GM18499 (cell line): ENCODE results near the gene BCLAF1.

ENCODE experiments used
- ATAC-seq: cut with Tn5 transposase; IDR thresholded peaks from one replicate; pipeline ENCODE4 v1.9.1; 2021; ENCODE audit warnings: moderate number of reproducible peaks; ENCODE audit not compliant: insufficient read depth, unreplicated experiment

BCLAF1 gene, protein sequence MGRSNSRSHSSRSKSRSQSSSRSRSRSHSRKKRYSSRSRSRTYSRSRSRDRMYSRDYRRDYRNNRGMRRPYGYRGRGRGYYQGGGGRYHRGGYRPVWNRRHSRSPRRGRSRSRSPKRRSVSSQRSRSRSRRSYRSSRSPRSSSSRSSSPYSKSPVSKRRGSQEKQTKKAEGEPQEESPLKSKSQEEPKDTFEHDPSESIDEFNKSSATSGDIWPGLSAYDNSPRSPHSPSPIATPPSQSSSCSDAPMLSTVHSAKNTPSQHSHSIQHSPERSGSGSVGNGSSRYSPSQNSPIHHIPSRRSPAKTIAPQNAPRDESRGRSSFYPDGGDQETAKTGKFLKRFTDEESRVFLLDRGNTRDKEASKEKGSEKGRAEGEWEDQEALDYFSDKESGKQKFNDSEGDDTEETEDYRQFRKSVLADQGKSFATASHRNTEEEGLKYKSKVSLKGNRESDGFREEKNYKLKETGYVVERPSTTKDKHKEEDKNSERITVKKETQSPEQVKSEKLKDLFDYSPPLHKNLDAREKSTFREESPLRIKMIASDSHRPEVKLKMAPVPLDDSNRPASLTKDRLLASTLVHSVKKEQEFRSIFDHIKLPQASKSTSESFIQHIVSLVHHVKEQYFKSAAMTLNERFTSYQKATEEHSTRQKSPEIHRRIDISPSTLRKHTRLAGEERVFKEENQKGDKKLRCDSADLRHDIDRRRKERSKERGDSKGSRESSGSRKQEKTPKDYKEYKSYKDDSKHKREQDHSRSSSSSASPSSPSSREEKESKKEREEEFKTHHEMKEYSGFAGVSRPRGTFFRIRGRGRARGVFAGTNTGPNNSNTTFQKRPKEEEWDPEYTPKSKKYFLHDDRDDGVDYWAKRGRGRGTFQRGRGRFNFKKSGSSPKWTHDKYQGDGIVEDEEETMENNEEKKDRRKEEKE

DNA sequence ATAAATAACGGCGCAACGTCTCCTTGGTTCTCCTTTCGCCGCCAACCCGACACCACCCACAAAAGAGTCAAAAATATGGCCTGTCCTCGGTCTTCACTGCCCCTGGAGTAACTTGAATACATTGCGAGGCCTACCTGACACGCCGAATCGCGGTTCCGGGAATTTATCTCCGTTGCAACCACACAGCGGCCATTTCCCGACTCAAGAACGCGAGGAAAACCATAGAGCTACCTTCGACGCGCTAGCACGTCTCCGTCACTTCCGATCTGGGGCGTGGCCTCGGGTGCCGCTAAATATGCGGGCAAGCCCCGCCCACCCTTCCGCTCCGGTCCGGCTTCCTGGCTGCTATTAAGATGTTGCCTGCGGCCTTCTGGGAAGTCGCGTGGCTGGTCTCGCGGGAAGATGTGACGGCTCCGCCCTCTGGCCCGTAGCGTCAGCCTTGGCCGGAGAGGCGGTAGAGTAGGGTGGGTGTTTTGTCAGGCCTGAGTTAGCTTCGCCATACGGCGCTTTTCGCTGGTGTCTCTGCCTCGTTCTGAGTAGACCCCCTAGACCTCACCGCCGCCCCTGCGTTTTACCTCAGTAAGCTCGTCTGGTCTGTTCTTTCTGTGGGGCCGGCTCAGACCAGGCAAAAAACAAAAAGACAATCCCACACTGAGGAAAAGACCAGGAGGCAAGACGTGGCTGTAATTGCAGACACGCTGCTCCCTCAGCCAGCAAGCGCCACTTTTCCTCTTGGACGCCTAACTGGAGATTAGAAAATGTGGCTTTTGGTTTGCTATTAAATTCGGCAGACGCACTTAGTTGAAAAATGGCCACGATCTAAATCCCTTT lies at the start of gene BCLAF1:
Gene BCLAF1, minus strand, starts transcription at position 268 of the 831 bp plus-strand sequence. CDS start 9,980 bp downstream, outside the sequence.
- ATAC-seq: peak; percentile 82

- no peak for ATAC-seq
Observed at GRCh38 chr6:136338486-136338885, 48.8 kb upstream of the BCLAF1 start.

GRCh38 chr6:136337606-136338005 lies 48.0 kb upstream of the BCLAF1 start:
- no peak for ATAC-seq

- ATAC-seq: no peak
Observed at GRCh38 chr6:136337121-136337520, 47.5 kb upstream of the BCLAF1 start.

DNA sequence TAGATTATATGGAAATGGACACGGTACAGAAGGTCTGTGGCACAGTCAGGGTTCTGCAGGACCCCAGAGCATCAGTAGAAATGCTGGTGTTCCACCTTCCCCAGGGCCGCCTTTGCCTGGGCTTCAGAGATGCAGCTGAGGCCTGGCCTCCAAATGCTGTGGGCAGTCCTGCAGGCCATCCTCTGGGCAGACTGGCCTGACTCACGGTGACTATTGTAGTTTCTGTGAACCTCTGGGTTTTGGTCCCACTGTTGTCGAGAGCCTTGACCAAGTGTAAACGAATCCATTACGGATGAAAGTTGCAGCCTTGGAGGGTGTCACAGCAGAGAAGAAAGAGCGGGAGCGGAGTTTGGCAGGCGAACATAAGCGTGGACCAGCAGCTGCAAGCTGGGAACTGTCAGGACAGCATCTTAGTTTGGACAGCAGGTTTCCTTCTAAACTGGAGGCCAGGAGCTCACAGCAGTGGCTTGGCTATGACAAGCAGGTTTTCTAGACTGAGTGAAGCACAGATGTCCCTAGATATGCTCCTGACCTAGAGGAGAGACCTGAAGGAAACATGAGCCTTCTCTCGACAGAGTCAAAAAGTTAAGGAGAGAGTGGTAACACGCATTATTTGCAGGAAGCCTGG lies 46.2 kb upstream of the BCLAF1 start:
- no peak for ATAC-seq

- ATAC-seq: no peak
Observed at GRCh38 chr6:136334853-136335252, 45.2 kb upstream of the BCLAF1 start.

DNA sequence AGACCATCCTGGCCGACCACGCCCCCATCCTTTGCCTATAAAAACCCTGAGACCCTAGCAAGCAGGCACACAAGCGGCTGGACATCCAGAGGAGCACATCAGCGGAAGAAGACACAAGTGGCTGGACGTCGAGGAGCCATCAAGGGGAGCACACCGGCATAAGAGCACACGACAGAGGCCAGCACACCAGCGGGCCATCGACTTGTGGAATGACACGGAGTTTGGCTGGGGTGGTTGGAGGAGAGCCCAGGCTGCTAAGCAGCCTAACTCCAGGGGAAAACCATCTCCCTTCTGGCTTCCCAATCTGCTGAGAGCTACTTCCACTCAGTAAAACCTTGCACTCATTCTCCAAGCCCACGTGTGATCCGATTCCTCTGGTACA lies 44.8 kb upstream of the BCLAF1 start:
- ATAC-seq: no peak

- ATAC-seq: no peak
Observed at GRCh38 chr6:136333824-136334464, 44.3 kb upstream of the BCLAF1 start.

DNA sequence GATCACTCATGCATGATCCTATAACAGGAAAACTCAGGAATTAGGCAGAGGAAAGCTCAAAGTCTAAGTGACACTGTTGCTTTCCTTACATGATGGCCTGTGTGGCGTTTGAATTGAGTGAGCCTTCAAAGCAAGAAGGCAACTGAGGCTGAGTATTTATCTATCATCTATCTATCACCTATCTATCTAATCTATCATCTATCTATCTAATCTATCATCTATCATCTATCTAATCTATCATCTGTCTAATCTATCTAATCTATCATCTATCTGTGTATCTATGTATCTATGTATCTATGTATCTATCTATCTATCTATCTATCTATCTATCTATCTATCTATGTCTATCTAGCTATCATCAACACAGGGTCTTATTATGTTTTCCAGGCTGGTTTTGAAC lies 41.8 kb upstream of the BCLAF1 start:
- no peak for ATAC-seq

- no peak for ATAC-seq
Observed at GRCh38 chr6:136330634-136331033, 41.0 kb upstream of the BCLAF1 start.

DNA sequence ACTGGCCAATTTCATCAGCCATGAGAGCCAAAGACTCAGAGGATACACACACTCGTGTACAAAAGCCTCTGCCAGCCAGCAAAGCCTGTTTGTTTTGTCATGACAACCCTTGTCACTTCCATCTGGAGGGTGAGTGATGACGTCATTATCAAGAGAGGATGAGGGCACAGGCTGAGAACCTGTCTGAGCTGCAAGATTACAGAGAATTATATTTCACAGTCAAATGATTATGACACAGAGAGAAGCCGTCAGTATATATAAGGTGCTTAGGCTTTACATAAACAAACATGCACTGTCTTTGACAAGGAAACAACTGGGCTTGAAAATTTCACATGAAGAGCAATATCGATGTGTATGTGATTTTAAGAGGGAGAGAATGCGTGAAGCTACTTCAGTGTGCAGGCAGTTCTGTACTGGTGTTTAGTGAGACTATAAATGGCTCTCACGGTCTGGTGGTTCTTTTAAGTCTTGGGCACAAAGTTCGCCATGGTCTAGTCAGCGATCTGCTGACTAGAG lies 36.5 kb upstream of the BCLAF1 start:
- ATAC-seq: no peak

GRCh38 chr6:136324686-136325380 lies 35.2 kb upstream of the BCLAF1 start:
- ATAC-seq: no peak

DNA sequence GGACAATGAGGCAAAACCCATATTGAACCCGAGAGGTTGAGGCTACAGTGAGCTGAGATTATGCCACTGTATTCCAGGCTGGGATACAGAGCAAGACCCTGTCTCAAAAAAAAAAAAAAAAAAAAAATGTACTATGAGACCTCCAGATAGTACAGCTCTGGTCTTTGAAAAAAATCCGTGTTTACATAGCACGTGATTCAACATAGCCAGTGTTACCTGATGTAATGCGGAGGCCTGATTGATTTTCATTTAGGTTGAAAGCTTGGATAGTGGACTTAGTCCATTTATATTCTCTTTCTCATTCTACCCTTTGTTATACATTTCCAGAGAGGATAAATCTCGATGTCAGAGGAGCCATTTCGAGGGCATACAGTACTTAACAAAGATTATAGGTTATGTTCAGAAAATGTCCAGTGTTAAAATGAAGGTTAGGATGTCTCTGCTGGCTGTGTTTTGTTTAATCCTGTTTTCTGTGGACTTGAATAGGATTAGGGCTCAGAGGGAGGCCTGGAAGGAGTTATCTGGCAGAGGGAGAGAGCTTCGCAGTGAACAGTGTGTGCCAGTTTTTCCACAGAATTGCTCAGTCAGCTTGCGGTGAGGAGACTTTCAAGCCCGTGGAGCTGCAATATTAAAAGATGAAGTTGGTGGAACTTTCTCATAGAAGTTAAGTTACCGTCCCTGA lies 33.9 kb upstream of the BCLAF1 start:
- no peak for ATAC-seq

DNA sequence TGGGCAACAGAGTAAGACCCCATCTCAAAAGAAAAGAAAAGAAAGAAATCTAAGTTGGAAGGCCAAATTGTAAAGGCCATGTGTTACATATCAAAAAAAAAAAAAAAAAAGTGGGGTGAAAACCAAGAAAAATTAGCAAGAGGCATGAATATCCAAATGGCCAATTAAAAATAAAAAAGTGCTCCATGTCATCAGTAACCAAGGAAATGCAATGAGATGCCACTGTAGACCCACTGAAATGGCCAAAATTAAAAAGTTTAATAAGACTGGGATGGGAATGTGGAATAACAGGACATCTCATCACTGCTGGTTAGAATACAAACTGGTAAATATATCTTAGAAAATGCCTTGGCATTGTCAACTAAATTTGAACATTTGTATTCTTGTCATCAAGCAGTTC lies 30.1 kb upstream of the BCLAF1 start:
- no peak for ATAC-seq

- no peak for ATAC-seq
Observed at GRCh38 chr6:136318676-136319075, 29.0 kb upstream of the BCLAF1 start.

- ATAC-seq: no peak
Observed at GRCh38 chr6:136317971-136318370, 28.3 kb upstream of the BCLAF1 start.

DNA sequence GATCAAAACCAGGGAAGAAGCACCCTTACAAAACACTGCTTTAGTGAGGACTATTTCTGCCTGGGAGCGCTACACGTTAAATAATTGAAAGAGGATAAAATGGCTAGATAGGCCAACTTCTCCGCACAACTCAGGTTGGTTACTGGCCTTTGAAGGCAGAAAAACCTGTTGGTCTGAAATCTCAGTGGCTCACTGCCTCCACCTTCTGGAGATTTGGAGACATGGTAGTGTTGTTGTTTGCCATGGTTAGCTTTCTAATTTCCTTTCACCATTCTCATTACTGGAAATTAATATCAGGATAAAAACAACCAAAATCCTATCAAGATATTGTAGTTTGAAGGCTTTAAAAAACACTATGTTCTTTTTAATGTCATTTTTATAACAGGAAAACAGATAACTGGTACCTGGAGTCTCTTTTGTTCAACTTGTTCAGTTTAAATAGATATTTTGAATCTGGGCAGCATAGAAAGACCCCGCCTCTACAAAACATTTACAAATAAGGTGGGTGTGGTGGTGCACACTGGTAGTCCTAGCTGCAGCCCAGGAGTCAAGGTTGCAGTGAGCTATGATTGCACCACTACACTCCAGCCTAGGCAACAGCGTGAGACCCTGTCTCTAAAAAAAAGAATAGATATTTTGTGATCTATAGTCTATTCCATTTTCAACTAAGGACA lies 27.5 kb upstream of the BCLAF1 start:
- ATAC-seq: no peak

DNA sequence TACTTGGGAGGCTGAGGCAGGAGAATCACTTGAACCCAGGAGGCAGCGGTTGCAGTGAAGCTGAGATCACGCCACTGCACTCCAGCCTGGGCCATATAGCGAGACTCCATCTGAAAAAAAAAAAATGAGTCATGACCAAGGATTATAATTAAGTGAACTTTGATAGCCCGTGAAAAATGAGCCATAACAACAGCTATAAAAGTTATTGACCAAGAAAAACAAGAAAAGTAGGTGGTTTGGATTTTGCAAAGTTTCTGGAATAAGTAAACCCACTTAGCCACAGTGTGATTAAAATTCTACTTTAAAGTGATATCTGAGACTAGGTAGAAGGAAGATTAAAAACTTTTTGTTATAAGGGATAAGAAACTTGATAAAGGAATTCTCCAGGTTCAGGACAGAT lies 25.9 kb upstream of the BCLAF1 start:
- no peak for ATAC-seq
